Peyer's patch (tissue), 4 donors: Measurements from ENCODE around the gene ZBTB7C.

Experiments
- CTCF ChIP-seq, 6 experiments: fragments of 450-650 bp in 4 of 6; fragments of 200-600 bp in 2 of 6; sonication (generic) in 1 of 6; IDR thresholded peaks; one replicate each; pipeline ENCODE4 v1.5.1; 2017 to 2019; ENCODE audit warnings: antibody characterized with exemption in 6 of 6, mild to moderate bottlenecking in 3 of 6, moderate library complexity in 1 of 6
- POLR2A ChIP-seq, 2 donors: fragments of 450-650 bp; IDR thresholded peaks; one replicate each; pipeline ENCODE4 v1.5.1; 2017; ENCODE audit warnings: antibody characterized with exemption in 2 of 2, mild to moderate bottlenecking in 2 of 2, moderate library complexity in 2 of 2

DNA sequence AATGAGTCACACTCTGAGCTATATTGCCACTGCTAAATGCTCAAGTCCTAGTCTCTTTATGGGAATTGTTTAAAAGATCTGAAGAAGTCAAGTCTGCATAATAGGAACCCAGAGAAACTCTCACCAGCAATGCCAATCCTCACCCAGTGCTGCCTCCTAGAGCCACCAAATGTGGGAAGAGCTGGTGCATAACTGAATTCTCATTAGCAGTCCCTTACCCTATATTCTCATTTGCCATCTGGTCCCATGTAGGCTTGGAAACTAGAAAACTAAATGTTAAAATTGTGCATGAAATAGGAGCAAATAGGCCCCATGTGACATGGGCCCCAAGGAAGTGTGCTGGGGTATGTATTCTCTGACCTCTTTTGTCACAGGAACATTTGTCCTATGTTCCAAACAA lies 254.4 kb downstream of the ZBTB7C start:
- TF ChIP-seq CTCF (IDR thresholded peaks at IDR 0.05) (peak in 1 of 6 experiments; percentile 3), POLR2A (IDR thresholded peaks at IDR 0.05) (no peak)
